DMS114 treated with DMSO at 0.1 percent for 48 hours (cell line): ENCODE results near the gene DAGLA.
A peak's percentile ranks its signal among the peaks of the same experiment; 100 is the strongest.

Source experiments
- DNase-seq: peaks from one replicate; lab custom pipeline; 2025; ENCODE audit not compliant: unreplicated experiment; lab: John Stamatoyannopoulos, UW

The DAGLA gene

GRCh38 chr11:61762798-61763197 is 82.6 kb downstream of the DAGLA start:
- no peak for DNase-seq

- no peak for DNase-seq
Observed at GRCh38 chr11:61763930-61764605, 83.9 kb downstream of the DAGLA start.

- no peak for DNase-seq
Observed at GRCh38 chr11:61764606-61765260, 84.5 kb downstream of the DAGLA start.

GRCh38 chr11:61765550-61766253 is 85.5 kb downstream of the DAGLA start:
- DNase-seq = no peak

- DNase-seq = no peak
Observed at GRCh38 chr11:61766353-61766841, 86.2 kb downstream of the DAGLA start.

- DNase-seq = no peak
Observed at GRCh38 chr11:61768376-61769076, 88.3 kb downstream of the DAGLA start.

- no peak for DNase-seq
Observed at GRCh38 chr11:61769169-61769920, 89.2 kb downstream of the DAGLA start.

GRCh38 chr11:61769946-61770683 is 89.9 kb downstream of the DAGLA start:
- DNase-seq = no peak

GRCh38 chr11:61771195-61771894 is 91.2 kb downstream of the DAGLA start:
- no peak for DNase-seq

GRCh38 chr11:61771985-61772455 is 91.8 kb downstream of the DAGLA start:
- DNase-seq = no peak

- DNase-seq = no peak
Observed at GRCh38 chr11:61773356-61773755, 93.2 kb downstream of the DAGLA start.

- no peak for DNase-seq
Observed at GRCh38 chr11:61773809-61774208, 93.6 kb downstream of the DAGLA start.

GRCh38 chr11:61774411-61774810 is 94.2 kb downstream of the DAGLA start:
- DNase-seq = no peak

- no peak for DNase-seq
Observed at GRCh38 chr11:61775106-61775505, 94.9 kb downstream of the DAGLA start.

- no peak for DNase-seq
Observed at GRCh38 chr11:61775606-61776554, 95.7 kb downstream of the DAGLA start.

GRCh38 chr11:61776561-61777075 is 96.4 kb downstream of the DAGLA start:
- DNase-seq = peak; percentile 35

- DNase-seq = no peak
Observed at GRCh38 chr11:61777234-61778090, 97.3 kb downstream of the DAGLA start.
